GM12878 (cell line): ENCODE results near the gene RPL22. TPM values are rescaled to one million over a fixed set of nuclear protein-coding genes. Genes with fewer than 3 reads are reported as not detected.

Experiments
- ATAC-seq: fragments of 200-7000 bp; cut with Tn5 transposase; 3 replicates; pipeline ENCODE4 v1.9.1; 2020; ENCODE audit warnings: mild to moderate bottlenecking, moderate library complexity
- BruUV-seq: library from RNA; stranded (reverse); fragments of 400-500 nt; replicated peaks from 2 replicates; lab custom pipeline; 2021; lab: Mats Ljungman, UMichigan
- CTCF ChIA-PET: fragments of 300-600 bp; sonication (Branson Sonifier 250); formaldehyde crosslinking; extraction: SDS; loops from one replicate; lab custom pipeline; 2021; ENCODE audit warnings: inconsistent platforms; lab: Yijun Ruan, JAX
- POLR2A ChIA-PET: fragments of 350-600 bp; formaldehyde crosslinking; extraction: SDS; loops from one replicate; lab custom pipeline; 2021; ENCODE audit warnings: inconsistent platforms; lab: Charles Lee
- RAD21 ChIA-PET: fragments of 300-600 bp; sonication (Branson Sonifier 250); formaldehyde crosslinking; loops from one replicate; lab custom pipeline; 2023; ENCODE audit warnings: antibody characterized with exemption; ENCODE audit not compliant: unreplicated experiment; lab: Charles Lee
- SMC1A ChIA-PET: fragments of 300-600 bp; sonication (Branson Sonifier 250); formaldehyde crosslinking; loops from one replicate; lab custom pipeline; 2023; ENCODE audit not compliant: unreplicated experiment, uncharacterized antibody; lab: Charles Lee
- DNase-seq: peaks from one replicate; pipeline ENCODE4 v3.0.0-alpha.2; 2011; ENCODE audit warnings: low read depth, low spot score
- FAIRE-seq: peaks from 3 replicates; lab custom pipeline; 2011; peaks lifted over from hg19 to GRCh38; lab: Jason Lieb, UNC
- H2AFZ ChIP-seq: 2 replicates; pipeline ENCODE4 v1.6.0; 2011; ENCODE audit warnings: low read depth, low read length, control low read depth; ENCODE audit not compliant: control insufficient read depth
- H3K27ac ChIP-seq: 2 replicates; pipeline ENCODE4 v1.5.1; 2011; ENCODE audit warnings: control low read depth; ENCODE audit not compliant: control insufficient read depth, insufficient read depth
- H3K27me3 ChIP-seq, 2 experiments: replicated peaks in 1 of 2; 2 replicates each; pipeline versions ENCODE4 v1.6.0 to v1.6.1; 2011; ENCODE audit warnings: low read length in 1 of 2; ENCODE audit not compliant: control insufficient read depth in 2 of 2, insufficient read depth in 2 of 2
- H3K36me3 ChIP-seq, 2 experiments: 2 replicates each; pipeline ENCODE4 v1.5.1; 2011; ENCODE audit warnings: low read length in 1 of 2; ENCODE audit not compliant: control insufficient read depth in 2 of 2, insufficient read depth in 2 of 2
- H3K4me1 ChIP-seq: 2 replicates; pipeline ENCODE4 v1.6.1; 2011; ENCODE audit warnings: mild to moderate bottlenecking, low read length, moderate library complexity, mixed read lengths; ENCODE audit not compliant: control insufficient read depth, insufficient read depth
- H3K4me2 ChIP-seq: 2 replicates; pipeline ENCODE4 v1.6.0; 2011; ENCODE audit warnings: control low read depth; ENCODE audit not compliant: control insufficient read depth, insufficient read depth
- H3K4me3 ChIP-seq: fragments of 200-600 bp; sonication (generic); 2 replicates; pipeline ENCODE4 v1.5.1; 2016
- H3K79me2 ChIP-seq: 2 replicates; pipeline ENCODE4 v1.6.0; 2011; ENCODE audit warnings: low read length; ENCODE audit not compliant: control insufficient read depth, insufficient read depth
- H3K9ac ChIP-seq: 2 replicates; pipeline ENCODE4 v1.8.0; 2011; ENCODE audit warnings: low read length, control low read depth, mixed read lengths; ENCODE audit not compliant: control insufficient read depth, insufficient read depth
- H3K9me3 ChIP-seq: replicated peaks from 3 replicates; pipeline ENCODE4 v1.5.1; 2011; ENCODE audit warnings: mild to moderate bottlenecking, low read length; ENCODE audit not compliant: control insufficient read depth, insufficient read depth
- H4K20me1 ChIP-seq: 2 replicates; pipeline ENCODE4 v1.6.0; 2011; ENCODE audit not compliant: control insufficient read depth, insufficient read depth
- BHLHE40 ChIP-seq, 2 experiments: fragments of 450-650 bp in 1 of 2; IDR thresholded peaks; 2 replicates each; pipeline ENCODE4 v1.6.1; 2011 to 2017; ENCODE audit warnings: low read depth in 2 of 2, borderline replicate concordance in 1 of 2, improper control_type of control experiment in 1 of 2, low read length in 1 of 2, mild to moderate bottlenecking in 1 of 2
- CHD2 ChIP-seq: IDR thresholded peaks from 2 replicates; pipeline ENCODE4 v1.6.1; 2011; ENCODE audit warnings: low read depth, low read length, improper control_type of control experiment, borderline replicate concordance
- E2F4 ChIP-seq: IDR thresholded peaks from 2 replicates; pipeline ENCODE4 v1.6.1; 2012; ENCODE audit warnings: low read depth, low read length, improper control_type of control experiment
- EZH2 ChIP-seq: IDR thresholded peaks from 2 replicates; pipeline ENCODE4 v1.6.1; 2012; ENCODE audit warnings: low read depth, mild to moderate bottlenecking, control low read depth, inconsistent platforms, low read length, borderline replicate concordance; ENCODE audit not compliant: control insufficient read depth
- FOS ChIP-seq: IDR thresholded peaks from 3 replicates; pipeline ENCODE4 v1.6.1; 2011; ENCODE audit warnings: borderline replicate concordance; ENCODE audit not compliant: insufficient read length; ENCODE audit errors: extremely low read depth
- HDAC6 ChIP-seq: fragments of 200-600 bp; sonication (generic); IDR thresholded peaks from one replicate; pipeline ENCODE4 v1.8.0; 2017; ENCODE audit warnings: antibody characterized with exemption; ENCODE audit not compliant: unreplicated experiment
- IRF4 ChIP-seq: IDR thresholded peaks from 2 replicates; pipeline ENCODE4 v1.6.1; 2011; ENCODE audit warnings: low read depth, low read length
- POU2F2 ChIP-seq: IDR thresholded peaks from 3 replicates; pipeline ENCODE4 v1.6.1; 2011; ENCODE audit warnings: low read depth, mild to moderate bottlenecking, low read length, borderline replicate concordance
- RELA ChIP-seq: fragments of 450-650 bp; IDR thresholded peaks from 2 replicates; pipeline ENCODE4 v1.8.0; 2014; ENCODE audit warnings: borderline replicate concordance; ENCODE audit not compliant: partially characterized antibody
- SP1 ChIP-seq: IDR thresholded peaks from one replicate; pipeline ENCODE4 v1.6.1; 2011; ENCODE audit warnings: low read depth, low read length
- SPI1 ChIP-seq: IDR thresholded peaks from 2 replicates; pipeline ENCODE4 v1.6.1; 2011; ENCODE audit warnings: low read depth, mild to moderate bottlenecking, low read length, moderate library complexity, borderline replicate concordance; ENCODE audit not compliant: insufficient read depth
- YBX1 ChIP-seq: fragments of 450-650 bp; IDR thresholded peaks from 2 replicates; pipeline ENCODE4 v1.6.1; 2016; ENCODE audit warnings: antibody characterized with exemption
- ZNF24 ChIP-seq: fragments of 450-650 bp; IDR thresholded peaks from 2 replicates; pipeline ENCODE4 v1.6.1; 2017; ENCODE audit warnings: antibody characterized with exemption, mild to moderate bottlenecking
- WGBS: methylation state at CpG from one replicate; pipeline ENCODE4 v1.1.6; 2016; ENCODE audit warnings: low lambda C conversion rate; ENCODE audit not compliant: insufficient replicate concordance, insufficient coverage; ENCODE audit errors: missing lambda C conversion rate; 5-methylcytosine and 5-hydroxymethylcytosine counted together
- in situ Hi-C: fragments of 300-500 bp; cut with MboI; formaldehyde crosslinking; loops from 9 replicates; pipeline ENCODE4 v1.14.3; 2018; ENCODE audit warnings: mixed read lengths
- intact Hi-C: fragments of 100-400 bp; cut with micrococcal nuclease; formaldehyde crosslinking; loops from one replicate; pipeline ENCODE4 v1.14.2; 2022; ENCODE audit not compliant: unreplicated experiment
- polyA plus RNA-seq, 11 experiments: library from polyadenylated mRNA; depleted of rRNA in 4 of 11; unstranded in 6 of 11; stranded (reverse) in 5 of 11; fragments of >200 nt; fragmentation: Nextera tagmentation in 4 of 11; fragmentation: Illumina TruSeq in 1 of 11; extraction: Ambion mirVana in 4 of 11; extraction: Trizol in 1 of 11; gene quantifications; 1 replicate in 1 of 11; 2 replicates in 10 of 11; pipeline versions ENCODE4 v1.2.1 to v1.2.3, GENCODE V29; 2011 to 2016; ENCODE audit warnings: inconsistent platforms in 2 of 11, missing spikeins in 2 of 11, low read depth in 1 of 11
- total RNA-seq, 4 experiments: library from RNA; depleted of rRNA in 3 of 4; stranded (reverse); fragments of >200 nt in 3 of 4; fragmentation: Illumina TruSeq in 1 of 4; extraction: Trizol in 1 of 4; gene quantifications; 2 replicates each; pipeline versions ENCODE4 v1.2.1 to v1.2.3, GENCODE V29; 2013 to 2021
- TF ChIP-seq, protein P1 (sequence below): fragments of 450-650 bp; IDR thresholded peaks from 2 replicates; pipeline ENCODE4 v1.6.1; 2017; ENCODE audit warnings: mild to moderate bottlenecking, moderate library complexity

RPL22 gene
- total and polyA plus RNA-seq, 10 of the 15 experiments (the other 5 are each of a cell fraction or from before 2014, with no cell fraction given), result 191 to 560 (median 430) TPM

- no peak overlapping the region; the same call in 1 of the 2 replicates for H3K27ac ChIP-seq
- TF ChIP-seq CHD2, result no peak
- peak; percentile 65; the same call in 1 of the 3 replicates for TF ChIP-seq POU2F2
- TF ChIP-seq FOS, result no peak
- TF ChIP-seq SP1, result no peak
- no peak for TF ChIP-seq EZH2
- TF ChIP-seq, protein P1, sequence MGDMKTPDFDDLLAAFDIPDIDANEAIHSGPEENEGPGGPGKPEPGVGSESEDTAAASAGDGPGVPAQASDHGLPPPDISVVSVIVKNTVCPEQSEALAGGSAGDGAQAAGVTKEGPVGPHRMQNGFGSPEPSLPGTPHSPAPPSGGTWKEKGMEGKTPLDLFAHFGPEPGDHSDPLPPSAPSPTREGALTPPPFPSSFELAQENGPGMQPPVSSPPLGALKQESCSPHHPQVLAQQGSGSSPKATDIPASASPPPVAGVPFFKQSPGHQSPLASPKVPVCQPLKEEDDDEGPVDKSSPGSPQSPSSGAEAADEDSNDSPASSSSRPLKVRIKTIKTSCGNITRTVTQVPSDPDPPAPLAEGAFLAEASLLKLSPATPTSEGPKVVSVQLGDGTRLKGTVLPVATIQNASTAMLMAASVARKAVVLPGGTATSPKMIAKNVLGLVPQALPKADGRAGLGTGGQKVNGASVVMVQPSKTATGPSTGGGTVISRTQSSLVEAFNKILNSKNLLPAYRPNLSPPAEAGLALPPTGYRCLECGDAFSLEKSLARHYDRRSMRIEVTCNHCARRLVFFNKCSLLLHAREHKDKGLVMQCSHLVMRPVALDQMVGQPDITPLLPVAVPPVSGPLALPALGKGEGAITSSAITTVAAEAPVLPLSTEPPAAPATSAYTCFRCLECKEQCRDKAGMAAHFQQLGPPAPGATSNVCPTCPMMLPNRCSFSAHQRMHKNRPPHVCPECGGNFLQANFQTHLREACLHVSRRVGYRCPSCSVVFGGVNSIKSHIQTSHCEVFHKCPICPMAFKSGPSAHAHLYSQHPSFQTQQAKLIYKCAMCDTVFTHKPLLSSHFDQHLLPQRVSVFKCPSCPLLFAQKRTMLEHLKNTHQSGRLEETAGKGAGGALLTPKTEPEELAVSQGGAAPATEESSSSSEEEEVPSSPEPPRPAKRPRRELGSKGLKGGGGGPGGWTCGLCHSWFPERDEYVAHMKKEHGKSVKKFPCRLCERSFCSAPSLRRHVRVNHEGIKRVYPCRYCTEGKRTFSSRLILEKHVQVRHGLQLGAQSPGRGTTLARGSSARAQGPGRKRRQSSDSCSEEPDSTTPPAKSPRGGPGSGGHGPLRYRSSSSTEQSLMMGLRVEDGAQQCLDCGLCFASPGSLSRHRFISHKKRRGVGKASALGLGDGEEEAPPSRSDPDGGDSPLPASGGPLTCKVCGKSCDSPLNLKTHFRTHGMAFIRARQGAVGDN, result no peak
- TF ChIP-seq YBX1, result no peak
- TF ChIP-seq SPI1, result peak; percentile 66; the same call in 1 of the 2 replicates
- TF ChIP-seq ZNF24, result no peak
- no peak for TF ChIP-seq E2F4
- TF ChIP-seq RELA, result no peak
- TF ChIP-seq IRF4, result no peak
- TF ChIP-seq BHLHE40 (IDR thresholded peaks at IDR 0.05; ENCODE audit: borderline replicate concordance in 1 of 2, low read depth in 2 of 2, low read length in 1 of 2), result peak in 1 of 2 experiments; percentile 43; a peak in 1 of 4 replicates
- no peak for TF ChIP-seq HDAC6
- H4K20me1 ChIP-seq, result no peaks in the 10 kb centered on the region; the same call in 1 of the 2 replicates
- ChIA-PET SMC1A (interaction anchor here (0.7 to 1.1 kb wide), 2 partner anchors 17 to 227 kb away, joined by 3 to 4 read pairs; no protein-coding TSS in a partner anchor), RAD21 (interaction anchor here (0.8 kb wide), 1 partner anchor 12 kb away, joined by 3 read pairs; no protein-coding TSS in a partner anchor), CTCF (interaction anchor here (0.6 to 0.9 kb wide), 2 partner anchors 26 to 457 kb away, joined by 3 to 4 read pairs; no protein-coding TSS in a partner anchor), POLR2A (no interaction called here)
- 47% methylated on average over 20 of the region's 20 CpGs for WGBS
- no peak overlapping the region for H3K9ac ChIP-seq
- in situ Hi-C loops, result no loop called here
- TSS peak; percentile 45 for BruUV-seq
- no peak for DNase-seq
- H3K27me3 ChIP-seq, result no peaks in the 10 kb centered on the region
- no peaks in the 10 kb centered on the region for H3K9me3 ChIP-seq
- H3K4me3 ChIP-seq, result no peak overlapping the region
- peaks cover 6 to 7% of the 10 kb centered on the region in 2 experiments; a peak in 3 of 4 replicates for H3K36me3 ChIP-seq
- intact Hi-C loops, result no loop called here
- H3K4me1 ChIP-seq, result peaks cover 24% of the 10 kb centered on the region
- H2AFZ ChIP-seq, result no peak overlapping the region
- peak; percentile 22 for ATAC-seq
- FAIRE-seq, result peak; percentile 64
- H3K4me2 ChIP-seq, result 0 out of 2 replicates have a peak overlapping the region, but pooled peaks have one; percentile 13
- H3K79me2 ChIP-seq, result peaks cover 3% of the 10 kb centered on the region
These were observed 13.0 kb upstream of the RPL22 start for GRCh38 chr1:6212193-6212959.
